GM21576 (cell line): ENCODE measurements around the gene HFM1.
"Not testable (repeated sequence)": the region's sequence is repeated elsewhere in the genome, so short reads cannot be mapped to it uniquely, and the experiment has no call there.

Experiments used
- ATAC-seq: cut with Tn5 transposase; IDR thresholded peaks from one replicate; pipeline ENCODE4 v1.9.1; 2021; ENCODE audit warnings: mild to moderate bottlenecking, moderate library complexity; ENCODE audit not compliant: unreplicated experiment

HFM1 gene

GRCh38 chr1:91404151-91405012 lies at the start of gene HFM1:
Gene HFM1, minus strand, starts transcription at chr1:91404837. Its CDS starts 3,755 bp downstream, at chr1:91401082.
- peak; percentile 95 for ATAC-seq

DNA sequence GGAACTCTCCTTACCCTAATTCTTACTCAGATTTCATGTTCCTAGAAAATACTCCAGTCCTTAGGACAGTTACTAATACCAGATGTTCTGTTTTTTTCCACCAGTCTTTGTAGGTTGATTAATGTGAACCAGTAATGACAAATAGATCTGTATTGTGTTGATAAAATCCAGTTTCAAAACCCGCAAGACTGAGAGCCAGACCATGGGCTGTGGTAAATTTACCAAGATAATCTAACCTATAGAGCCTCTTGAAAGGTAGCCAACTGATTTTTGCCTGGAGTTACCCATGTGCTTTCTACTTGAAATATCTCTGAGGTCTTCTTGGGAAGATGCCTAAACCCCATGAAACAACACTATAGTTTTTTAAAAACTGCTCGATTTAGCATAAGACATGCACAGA lies 49.5 kb upstream of the HFM1 start:
- no peak for ATAC-seq

GRCh38 chr1:91450260-91450659 lies 45.6 kb upstream of the HFM1 start:
- no peak for ATAC-seq

DNA sequence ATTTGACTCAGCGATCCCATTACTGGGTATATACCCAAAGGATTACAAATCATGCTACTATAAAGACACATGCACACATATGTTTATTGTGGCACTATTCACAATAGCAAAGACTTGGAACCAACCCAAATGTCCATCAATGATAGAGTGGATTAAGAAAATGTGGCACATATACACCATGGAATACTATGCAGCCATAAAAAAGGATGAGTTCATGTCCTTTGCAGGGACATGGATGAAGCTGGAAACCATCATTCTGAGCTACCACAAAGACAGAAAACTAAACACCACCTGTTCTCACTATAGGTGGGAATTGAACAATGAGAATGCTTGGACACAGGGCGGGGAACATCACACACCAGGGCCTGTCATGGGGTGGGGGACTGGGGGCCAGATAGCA lies 43.1 kb upstream of the HFM1 start:
- not testable (repeated sequence) for ATAC-seq

- not testable (repeated sequence) for ATAC-seq
These were observed 37.3 kb upstream of the HFM1 start for GRCh38 chr1:91441980-91442379.

DNA sequence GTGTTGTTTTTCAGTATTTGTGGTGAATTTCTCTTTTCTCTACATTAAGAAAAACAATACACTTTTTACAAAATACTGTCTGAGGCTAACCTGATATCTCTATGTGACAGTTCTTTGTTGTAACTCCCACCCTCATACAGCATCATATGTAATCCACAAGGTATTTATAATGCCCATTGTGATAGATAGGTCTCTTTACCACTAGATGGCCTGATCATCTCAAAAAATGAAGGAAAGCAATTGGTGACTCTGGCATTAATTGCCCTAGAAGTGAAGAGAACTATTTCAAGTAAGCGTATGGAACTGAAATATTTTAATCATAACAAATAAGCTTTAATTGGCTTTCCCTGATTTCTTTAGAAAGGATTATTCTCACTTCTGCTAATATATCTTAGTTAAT lies 36.2 kb upstream of the HFM1 start:
- no peak for ATAC-seq

DNA sequence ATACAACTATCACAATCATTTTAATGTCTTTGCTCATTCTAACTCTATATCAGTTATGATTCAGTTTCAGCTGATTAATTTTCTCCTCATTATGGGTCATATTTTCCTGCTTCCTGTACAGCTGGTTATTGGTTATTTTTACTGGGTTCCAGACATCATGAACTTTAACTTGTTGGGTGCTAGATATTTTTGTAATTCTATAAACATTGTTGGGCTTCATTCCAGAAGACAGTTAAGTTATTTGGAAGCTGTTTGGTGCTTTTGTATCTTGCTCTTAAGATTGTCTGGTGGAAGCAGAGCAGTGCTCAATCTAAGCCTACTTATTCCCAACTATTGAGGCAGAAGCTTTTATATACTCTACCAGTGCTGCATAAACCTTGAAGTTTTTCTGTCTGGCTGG lies 34.4 kb upstream of the HFM1 start:
- ATAC-seq, result no peak

DNA sequence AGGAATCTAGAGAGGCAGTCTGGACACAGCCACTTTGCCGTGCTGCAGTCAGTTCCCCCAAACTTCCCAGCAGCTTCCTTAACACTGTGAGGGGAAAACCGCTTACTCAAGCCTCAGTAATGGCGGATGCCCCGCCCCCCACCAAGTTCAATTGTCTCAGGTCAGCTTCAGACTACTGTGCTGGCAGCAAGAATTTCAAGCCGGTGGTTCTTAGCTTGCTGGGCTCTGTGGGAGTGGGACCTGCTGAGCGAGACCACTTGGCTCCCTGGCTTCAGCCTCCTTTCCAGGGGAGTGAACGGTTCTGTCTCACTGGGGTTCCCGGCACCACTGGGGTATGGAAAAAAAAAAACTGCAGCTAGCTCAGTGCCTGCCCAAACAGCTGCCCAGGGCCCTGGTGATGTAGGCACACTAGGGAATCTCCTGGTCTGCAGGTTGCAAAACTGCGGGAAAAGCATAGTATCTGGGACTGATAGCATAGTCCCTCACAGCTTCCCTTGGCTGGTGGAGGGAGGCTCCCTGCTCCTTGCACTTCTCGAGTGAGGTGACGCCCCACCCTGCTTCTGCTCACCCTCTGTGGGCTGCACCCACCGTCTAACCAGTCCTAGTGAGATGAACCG lies 23.7 kb upstream of the HFM1 start:
- no peak for ATAC-seq

DNA sequence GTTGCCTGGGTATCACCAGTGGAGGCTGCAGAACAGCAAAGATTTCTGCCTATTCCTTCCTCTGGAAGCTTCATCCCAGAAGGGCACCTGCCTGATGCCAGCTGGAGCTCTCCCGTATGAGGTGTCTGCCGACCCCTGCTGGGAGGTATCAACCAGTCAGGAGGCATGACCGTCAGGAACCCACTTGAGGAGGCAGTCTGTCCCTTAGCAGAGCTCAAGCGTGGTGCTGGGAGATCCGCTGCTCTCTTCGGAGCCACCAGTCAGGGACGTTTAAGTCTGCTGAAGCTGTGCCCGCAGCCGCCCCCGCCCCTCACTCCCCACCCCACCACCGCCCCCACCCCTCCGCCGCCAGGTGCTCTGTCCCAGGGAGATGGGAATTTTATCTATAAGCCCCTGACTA lies 23.1 kb upstream of the HFM1 start:
- no peak for ATAC-seq

DNA sequence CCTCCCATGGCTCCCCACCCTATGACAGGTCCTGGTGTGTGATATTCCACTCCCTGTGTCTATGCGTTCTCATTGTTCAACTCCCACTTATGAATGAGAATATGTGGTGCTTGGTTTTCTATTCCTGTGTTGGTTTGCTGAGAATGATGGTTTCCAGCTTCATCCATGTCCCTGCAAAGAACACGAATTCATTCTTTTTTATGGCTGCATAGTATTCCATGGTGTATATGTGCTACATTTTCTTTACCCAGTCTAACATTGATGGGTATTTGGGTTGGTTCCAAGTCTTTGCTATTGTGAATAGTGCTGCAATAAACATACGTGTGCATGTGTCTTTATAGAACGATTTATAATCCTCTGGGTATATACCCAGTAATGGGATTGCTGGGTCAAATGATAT lies 17.9 kb upstream of the HFM1 start:
- not testable (repeated sequence) for ATAC-seq

- no peak for ATAC-seq
These were observed 7.7 kb upstream of the HFM1 start for GRCh38 chr1:91412371-91412770.

DNA sequence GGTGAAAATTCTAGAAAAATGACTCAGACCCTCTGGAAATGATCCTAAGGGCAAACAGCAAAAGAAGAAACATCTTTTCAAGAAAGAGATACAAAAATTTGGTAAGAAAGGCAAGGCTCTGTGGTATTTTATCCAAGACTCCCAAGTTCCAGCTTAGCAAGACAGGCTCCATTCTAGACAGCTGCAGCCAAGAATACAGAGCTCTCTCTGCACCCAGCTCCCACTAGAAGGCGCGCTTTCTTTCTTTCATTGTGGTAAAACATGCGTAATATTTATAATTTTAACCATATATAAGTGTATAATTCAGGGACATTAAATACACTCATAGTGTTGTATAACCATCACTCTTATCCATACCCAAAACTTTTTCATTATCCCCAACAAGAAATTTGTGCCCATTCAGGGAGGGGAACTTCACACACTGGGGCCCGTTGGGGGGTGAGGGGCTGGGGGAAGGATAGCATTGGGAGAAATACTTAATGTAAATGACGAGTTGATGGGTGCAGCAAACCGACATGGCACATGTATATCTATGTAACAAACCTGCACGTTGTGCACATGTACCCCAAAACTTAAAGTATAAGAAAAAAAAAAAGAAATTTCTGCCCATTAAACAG lies 2.2 kb upstream of the HFM1 start:
- ATAC-seq, result no peak

- no peak for ATAC-seq
These were observed 2.6 kb downstream of the HFM1 start for GRCh38 chr1:91402023-91402422.

GRCh38 chr1:91400133-91400725 lies 4.4 kb downstream of the HFM1 start:
- no peak for ATAC-seq

GRCh38 chr1:91398291-91398690 lies 6.3 kb downstream of the HFM1 start:
- ATAC-seq, result no peak

GRCh38 chr1:91397605-91398004 lies 7.0 kb downstream of the HFM1 start:
- no peak for ATAC-seq

DNA sequence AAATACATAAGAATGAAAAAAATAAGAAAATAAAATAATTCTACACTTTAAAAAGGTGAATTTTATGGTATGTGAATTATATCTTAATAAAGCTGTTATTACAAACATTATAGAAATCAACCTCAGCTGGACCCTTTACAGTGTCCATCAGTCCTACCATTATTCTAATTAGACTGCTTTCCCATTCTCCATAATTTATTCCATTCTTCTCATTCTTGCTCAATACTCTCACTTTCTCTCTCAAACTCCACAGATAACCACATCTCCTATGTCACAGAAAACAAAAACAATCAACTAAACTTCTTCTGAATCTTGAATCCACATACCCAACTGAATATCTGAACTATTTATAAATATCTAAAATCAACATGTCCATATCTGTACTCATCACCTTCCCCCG lies 11.6 kb downstream of the HFM1 start:
- ATAC-seq, result no peak

GRCh38 chr1:91386109-91386508 lies 18.5 kb downstream of the HFM1 start:
- no peak for ATAC-seq

DNA sequence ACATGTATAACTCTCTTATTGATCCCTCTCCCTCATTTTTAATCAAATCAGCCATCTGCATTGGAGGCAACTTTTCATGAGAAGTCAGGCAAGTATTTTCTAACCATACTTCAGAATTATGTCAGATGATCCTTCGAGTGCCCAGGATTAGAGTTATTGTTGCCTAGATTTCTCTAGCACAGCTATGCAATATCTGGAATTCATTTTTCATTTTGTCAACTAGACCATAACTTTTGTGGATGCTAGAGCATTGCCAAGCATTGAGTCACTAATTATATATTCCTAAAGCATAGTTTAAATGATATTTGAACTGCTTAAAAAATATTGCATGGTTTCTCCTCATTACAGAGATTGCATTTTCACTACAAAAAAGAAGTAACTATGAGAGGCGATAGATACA lies 21.2 kb downstream of the HFM1 start:
- no peak for ATAC-seq

DNA sequence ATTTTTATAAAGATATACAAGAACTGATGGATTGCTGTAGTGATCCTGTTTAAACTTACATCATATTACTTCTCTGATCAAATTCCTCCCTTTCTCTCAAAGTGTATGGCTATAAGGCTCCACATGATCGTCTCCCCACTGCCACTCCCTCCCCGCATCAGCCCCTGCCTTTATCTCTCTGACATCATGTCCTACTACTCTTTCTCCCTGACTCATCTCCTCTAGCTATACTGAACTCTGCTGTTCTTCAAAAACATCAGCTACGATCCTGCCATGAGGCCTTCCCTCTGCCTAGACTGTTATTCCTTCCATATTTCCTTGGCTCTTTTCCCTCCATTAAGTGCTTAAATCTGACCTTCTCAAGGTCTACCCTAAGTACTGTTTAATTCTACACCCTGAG lies 22.8 kb downstream of the HFM1 start:
- ATAC-seq, result no peak

GRCh38 chr1:91374086-91374485 lies 30.6 kb downstream of the HFM1 start:
- ATAC-seq, result no peak

- ATAC-seq, result not testable (repeated sequence)
These were observed 32.4 kb downstream of the HFM1 start for GRCh38 chr1:91372230-91372629.
